Dermis microvascular lymphatic vessel endothelial cell (primary cell): ENCODE data around the gene RFT1. TPM values are rescaled to one million over a fixed set of nuclear protein-coding genes. Genes with fewer than 3 reads are reported as not detected.
A peak's percentile ranks its signal among the peaks of the same experiment; 100 is the strongest.

Source experiments
- DNase-seq, 2 donors: peaks; one replicate each; pipeline versions ENCODE4 v3.0.0 to v3.0.0-alpha.2; 2010; ENCODE audit warnings: low read depth in 2 of 2
- total RNA-seq: library from RNA; depleted of rRNA; stranded (reverse); fragments of >200 nt; gene quantifications from 2 replicates; pipeline ENCODE4 v1.2.1, GENCODE V29; 2014

RFT1 gene
- total RNA-seq, 1 donor from 2014 or later = 12.2 TPM

GRCh38 chr3:53092216-53092615, 38.0 kb downstream of the RFT1 start:
- DNase-seq = no peak

GRCh38 chr3:53091011-53091410, 39.2 kb downstream of the RFT1 start:
- no peak for DNase-seq

GRCh38 chr3:53089511-53089910, 40.7 kb downstream of the RFT1 start:
- no peak for DNase-seq

DNA sequence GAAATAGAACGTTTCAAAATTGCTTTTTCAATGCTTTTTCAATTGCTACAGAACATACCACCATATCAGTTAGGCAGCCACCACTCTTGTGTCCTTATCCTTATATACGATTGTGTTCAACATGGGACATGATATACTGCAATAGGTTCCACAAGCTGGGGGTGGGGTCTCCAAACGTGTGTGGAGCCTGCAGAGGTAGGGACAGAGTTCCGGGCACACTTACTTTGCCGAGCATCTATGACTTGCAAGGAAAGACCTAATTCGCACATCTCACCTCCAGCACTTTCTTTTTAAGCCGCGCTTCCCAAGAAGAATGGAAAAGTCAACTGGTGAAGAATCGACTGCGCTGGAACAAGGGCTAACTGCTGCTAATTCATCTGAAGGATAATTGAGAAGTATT, 44.8 kb downstream of the RFT1 start:
- DNase-seq = no peak

DNA sequence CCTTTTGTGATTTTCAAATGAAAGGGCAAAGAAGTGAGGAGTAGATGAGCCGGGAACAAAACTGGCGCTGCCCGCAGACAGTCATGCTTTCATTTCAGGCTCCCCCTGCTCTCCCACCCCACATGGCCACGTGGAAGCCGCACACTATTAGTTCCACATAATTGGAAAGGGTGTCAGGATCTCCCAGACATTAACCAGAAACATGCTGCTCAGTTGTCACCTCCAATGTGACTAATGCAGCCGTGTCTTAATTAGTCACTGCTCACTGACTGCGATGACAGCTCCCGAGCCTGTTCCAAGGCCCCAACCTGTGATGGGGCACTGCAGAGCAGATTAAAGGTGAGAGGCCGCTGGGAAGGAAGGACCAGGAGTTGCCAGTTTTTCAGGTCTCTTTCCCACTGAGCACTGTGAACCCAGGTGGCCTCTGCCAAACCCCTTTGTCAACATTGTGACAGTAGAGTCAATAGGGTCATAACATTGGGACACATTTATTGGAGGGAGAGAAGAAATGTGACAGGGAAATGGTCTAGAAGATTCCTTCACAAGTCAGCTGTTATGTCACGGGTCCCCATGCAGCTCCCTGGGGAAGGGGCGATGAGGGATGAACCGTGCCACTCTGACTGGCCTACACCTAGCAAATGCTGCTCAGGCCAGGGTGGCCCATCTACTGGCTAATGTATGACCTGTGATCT, 45.8 kb downstream of the RFT1 start:
- no peak for DNase-seq

GRCh38 chr3:53083949-53084309, 46.3 kb downstream of the RFT1 start:
- DNase-seq = no peak

GRCh38 chr3:53083521-53083920, 46.7 kb downstream of the RFT1 start:
- no peak for DNase-seq

DNA sequence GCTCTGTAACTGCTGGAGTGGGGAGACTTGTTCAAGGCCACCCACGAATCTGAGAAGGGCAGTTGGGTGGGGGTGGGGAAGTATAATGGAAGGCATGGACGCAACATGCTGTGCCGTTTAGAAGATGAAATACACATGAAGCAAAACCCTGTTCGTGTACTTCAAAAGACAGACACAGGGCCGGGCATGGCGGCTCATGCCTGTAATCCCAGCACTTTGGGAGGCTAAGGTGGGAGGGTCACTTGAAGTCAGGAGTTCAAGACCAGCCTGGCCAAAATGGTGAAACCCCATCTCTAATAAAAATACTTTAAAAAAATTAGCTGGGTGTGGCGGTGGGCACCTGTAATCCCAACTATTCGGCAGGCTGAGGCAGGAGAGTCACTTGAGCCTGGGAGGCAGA, 47.5 kb downstream of the RFT1 start:
- no peak for DNase-seq

- no peak for DNase-seq
Measured at GRCh38 chr3:53081318-53081717, 48.9 kb downstream of the RFT1 start.

DNA sequence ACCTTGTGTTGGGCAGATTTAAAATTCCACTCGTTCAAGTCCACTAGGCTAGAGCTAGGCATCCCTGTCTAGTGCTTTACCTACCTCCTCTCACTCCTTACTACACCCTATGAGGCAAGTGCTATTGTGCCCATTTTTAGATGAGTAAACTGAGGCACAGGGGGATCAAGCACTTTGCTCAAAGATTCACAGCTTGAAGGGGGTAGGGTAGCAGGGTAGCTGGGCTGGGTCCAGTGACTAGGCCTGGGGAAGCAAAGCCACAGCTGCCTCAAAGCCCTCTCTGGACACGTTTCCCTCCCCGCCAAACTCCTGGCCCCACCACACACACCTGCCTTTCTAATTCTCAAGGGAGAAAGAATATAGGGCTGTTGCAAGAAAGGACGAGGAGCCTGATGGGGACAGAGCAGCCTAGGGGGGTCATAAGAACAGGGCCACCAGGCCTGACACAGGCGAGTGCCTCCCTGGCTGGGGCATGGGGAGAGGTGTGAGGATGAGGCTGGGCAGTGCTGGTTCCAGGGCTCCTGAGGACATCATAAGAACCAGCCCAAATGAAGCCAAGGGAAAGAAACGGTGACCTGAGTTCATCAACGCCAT, 49.5 kb downstream of the RFT1 start:
- no peak for DNase-seq

- no peak for DNase-seq
Measured at GRCh38 chr3:53079791-53080555, 50.3 kb downstream of the RFT1 start.

DNA sequence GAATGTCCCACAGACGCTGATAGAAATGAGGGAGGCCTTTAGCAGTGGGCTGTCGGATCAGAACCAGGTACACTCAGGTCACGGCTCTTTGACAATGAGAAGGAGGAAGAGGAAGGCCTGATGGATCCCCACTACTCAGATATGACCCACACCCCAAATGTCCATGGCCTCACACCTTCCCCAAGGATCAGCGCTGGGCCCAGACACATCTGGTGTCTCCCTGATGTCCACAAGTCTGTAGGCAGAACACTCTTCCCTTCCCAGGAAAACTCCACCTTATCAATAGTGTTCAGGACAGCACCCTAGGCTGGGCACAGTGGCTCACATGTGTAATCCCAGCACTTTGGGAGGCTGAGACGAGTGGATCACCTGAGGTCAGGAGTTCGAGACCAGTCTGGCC, 51.1 kb downstream of the RFT1 start:
- DNase-seq = no peak

- no peak for DNase-seq
Measured at GRCh38 chr3:53078656-53079055, 51.6 kb downstream of the RFT1 start.

- no peak for DNase-seq
Measured at GRCh38 chr3:53077476-53078220, 52.6 kb downstream of the RFT1 start.

DNA sequence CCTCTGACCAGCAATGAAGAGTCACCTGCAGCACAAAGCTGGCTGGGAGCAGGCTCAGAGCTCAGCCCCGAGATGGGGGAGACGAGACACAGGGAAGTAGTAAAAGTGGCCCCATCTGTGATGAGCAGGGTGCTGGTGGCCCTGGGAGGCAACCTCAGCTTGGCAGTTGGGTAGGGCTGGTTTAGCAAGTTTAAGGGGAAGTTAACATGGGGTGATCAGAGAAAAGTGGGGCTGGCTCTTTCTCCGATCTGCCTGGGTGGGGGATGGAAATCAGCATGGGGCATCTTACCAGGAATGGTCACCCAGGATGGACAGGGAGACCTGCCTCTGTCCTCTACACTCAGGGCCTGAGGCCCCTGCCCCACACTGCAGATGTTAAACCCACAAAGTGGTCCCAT, 54.5 kb downstream of the RFT1 start:
- DNase-seq = no peak

DNA sequence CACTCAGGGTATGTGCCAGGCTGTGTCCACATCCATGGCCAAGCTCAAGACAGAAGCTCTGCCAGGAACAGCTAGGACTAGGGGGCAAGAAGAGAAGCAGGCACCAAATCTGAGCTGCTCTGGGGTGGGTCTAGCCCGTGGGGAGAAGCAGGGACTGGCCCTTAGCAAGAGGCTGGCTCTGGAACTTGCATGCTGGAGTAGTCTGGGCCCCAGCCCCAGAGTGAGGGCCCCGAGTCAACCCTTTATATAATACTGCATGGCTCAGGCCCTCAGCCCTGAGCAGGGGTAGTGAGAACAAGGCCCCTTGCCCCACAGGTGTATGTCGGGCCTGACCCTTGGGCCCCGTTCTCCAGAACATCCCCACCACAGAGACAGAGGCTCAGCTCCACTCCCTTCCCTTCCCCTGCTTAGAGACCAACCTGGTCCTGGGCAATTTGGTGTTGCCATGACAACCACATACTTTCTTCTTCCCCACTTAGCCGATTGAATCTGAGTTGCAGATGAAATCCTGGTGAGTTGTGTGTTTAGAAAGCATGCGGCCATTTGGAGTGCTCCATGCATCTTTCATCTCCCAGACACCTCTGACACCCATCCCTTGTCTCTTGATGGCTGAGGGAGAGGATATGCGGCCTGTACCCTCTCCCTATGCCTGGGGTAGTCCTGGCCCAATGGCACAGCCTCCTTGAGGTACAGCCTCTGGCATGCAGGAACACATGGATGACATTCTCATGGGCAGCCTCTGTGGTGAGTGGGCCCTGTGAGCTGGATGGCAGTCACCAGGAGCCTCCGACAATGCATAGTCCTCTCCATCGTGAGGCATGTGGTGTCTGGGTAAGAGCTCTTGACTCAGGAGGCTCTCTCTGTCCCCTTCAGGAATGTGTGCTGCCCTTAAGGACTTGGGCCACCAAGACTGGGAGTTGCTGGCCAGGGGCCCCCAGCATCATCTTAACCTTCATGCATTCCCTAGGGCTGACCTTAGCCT, 55.2 kb downstream of the RFT1 start:
- DNase-seq = no peak

DNA sequence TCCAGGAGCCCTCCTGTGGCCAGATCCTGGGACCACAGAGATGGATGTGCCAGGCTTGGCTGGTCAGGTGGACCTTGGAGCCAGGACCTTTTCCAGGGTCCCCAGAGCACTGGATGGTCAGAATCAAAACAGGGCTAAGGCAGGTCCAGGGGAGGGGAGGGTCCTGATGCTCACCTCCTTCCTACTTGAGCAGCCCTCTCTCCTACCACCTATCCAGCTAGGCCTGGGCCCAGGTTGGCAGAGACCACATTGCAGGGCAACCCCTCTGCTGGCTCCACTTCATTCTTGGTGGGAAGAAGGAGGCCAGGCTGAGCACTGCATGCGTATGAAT, 55.9 kb downstream of the RFT1 start:
- no peak for DNase-seq

- no peak for DNase-seq
Measured at GRCh38 chr3:53073553-53074365, 56.5 kb downstream of the RFT1 start.

GRCh38 chr3:53072653-53073552, 57.3 kb downstream of the RFT1 start:
- DNase-seq = peak; percentile 50 to 80
